B cell (primary cell): Measurements from ENCODE around the gene PTGDR2.

Source experiments
- CTCF ChIP-seq: fragments of 200-600 bp; IDR thresholded peaks from one replicate; pipeline ENCODE4 v1.8.0; 2022; ENCODE audit warnings: antibody characterized with exemption, mild to moderate bottlenecking
- EZH2 ChIP-seq: IDR thresholded peaks from 2 replicates; pipeline ENCODE4 v1.6.1; 2012; ENCODE audit warnings: borderline replicate concordance, low read depth, mild to moderate bottlenecking, moderate library complexity, low read length; ENCODE audit not compliant: insufficient read depth, poor library complexity, severe bottlenecking

- TF ChIP-seq CTCF, result no peak
- no peak for TF ChIP-seq EZH2
These were observed 15.0 kb downstream of the PTGDR2 start for GRCh38 chr11:60840470-60841430.
